Measurements from ENCODE around the gene PPM1G. TPM values are rescaled to one million over a fixed set of nuclear protein-coding genes. Genes with fewer than 3 reads are reported as not detected.
A peak's percentile ranks its signal among the peaks of the same experiment; 100 is the strongest.

Gene PPM1G
- 96.2 and 101 TPM in 2 replicates for total RNA-seq
- 84.8 and 93.0 TPM in 2 replicates for polyA plus RNA-seq

- TF ChIP-seq CTCF (IDR thresholded peaks at IDR 0.05; ENCODE audit: low read depth, low read length): no peak
- no peaks in the 10 kb centered on the region for H3K9me3 ChIP-seq (ENCODE audit: low read depth)
- DNase-seq (ENCODE audit: low read depth in 1 of 2, low spot score in 1 of 2): peak; percentile 95 to 97
Observed at GRCh38 chr2:27409321-27410073, at the start of gene PPM1G. PPM1G (minus strand) TSS chr2:27409591; CDS start chr2:27409422, 169 bp downstream.

GRCh38 chr2:27453968-27454367, 44.6 kb upstream of the PPM1G start:
- no peak for TF ChIP-seq CTCF (IDR thresholded peaks at IDR 0.05; ENCODE audit: low read depth, low read length)
- Histone ChIP-seq H3K4me3 (no peak overlapping the region), H3K27me3 (no peaks in the 10 kb centered on the region), H3K27ac (no peak overlapping the region), H3K36me3 (peaks cover 47% of the 10 kb centered on the region), H3K9me3 (ENCODE audit: low read depth) (no peaks in the 10 kb centered on the region), H3K4me1 (ENCODE audit: low read depth) (no peaks in the 10 kb centered on the region)
- no peak for DNase-seq (ENCODE audit: low read depth in 1 of 2, low spot score in 1 of 2)

More at GRCh38 chr2:27409321-27410073, at the start of gene PPM1G:
- no peaks in the 10 kb centered on the region for H3K36me3 ChIP-seq
- H3K4me3 ChIP-seq: peak within 1 kb of the TSS; percentile 72
- peaks cover 13% of the 10 kb centered on the region for H3K4me1 ChIP-seq (ENCODE audit: low read depth)
- peak within 1 kb of the TSS; percentile 84 for H3K27ac ChIP-seq
- no peaks in the 10 kb centered on the region for H3K27me3 ChIP-seq

- Histone ChIP-seq H3K4me3 (no peak overlapping the region), H3K4me1 (ENCODE audit: low read depth) (no peaks in the 10 kb centered on the region), H3K36me3 (peaks cover 36% of the 10 kb centered on the region), H3K27ac (no peak overlapping the region), H3K9me3 (ENCODE audit: low read depth) (no peaks in the 10 kb centered on the region), H3K27me3 (no peaks in the 10 kb centered on the region)
- no peak for TF ChIP-seq CTCF (IDR thresholded peaks at IDR 0.05; ENCODE audit: low read depth, low read length)
- DNase-seq (ENCODE audit: low read depth in 1 of 2, low spot score in 1 of 2): no peak
Observed at GRCh38 chr2:27451095-27451494, 41.7 kb upstream of the PPM1G start.

GRCh38 chr2:27448381-27448780, 39.0 kb upstream of the PPM1G start:
- DNase-seq (ENCODE audit: low read depth in 1 of 2, low spot score in 1 of 2): no peak
- Histone ChIP-seq H3K4me3 (no peak overlapping the region), H3K9me3 (ENCODE audit: low read depth) (no peaks in the 10 kb centered on the region), H3K36me3 (peaks cover 31% of the 10 kb centered on the region), H3K27ac (no peak overlapping the region), H3K27me3 (no peaks in the 10 kb centered on the region), H3K4me1 (ENCODE audit: low read depth) (no peaks in the 10 kb centered on the region)
- no peak for TF ChIP-seq CTCF (IDR thresholded peaks at IDR 0.05; ENCODE audit: low read depth, low read length)

GRCh38 chr2:27446057-27446456, 36.7 kb upstream of the PPM1G start:
- DNase-seq (ENCODE audit: low read depth in 1 of 2, low spot score in 1 of 2): no peak

More at GRCh38 chr2:27446057-27446456, 36.7 kb upstream of the PPM1G start:
- no peak for TF ChIP-seq CTCF (IDR thresholded peaks at IDR 0.05; ENCODE audit: low read depth, low read length)
- Histone ChIP-seq H3K9me3 (ENCODE audit: low read depth) (no peaks in the 10 kb centered on the region), H3K36me3 (peaks cover 24% of the 10 kb centered on the region), H3K4me1 (ENCODE audit: low read depth) (no peaks in the 10 kb centered on the region), H3K4me3 (no peak overlapping the region), H3K27me3 (no peaks in the 10 kb centered on the region), H3K27ac (no peak overlapping the region)

Measured in cardiac muscle cell (in vitro differentiated cells and primary cell).